ENCODE data around the gene ARSB.
A peak's percentile ranks its signal among the peaks of the same experiment; 100 is the strongest.

Gene ARSB

DNA sequence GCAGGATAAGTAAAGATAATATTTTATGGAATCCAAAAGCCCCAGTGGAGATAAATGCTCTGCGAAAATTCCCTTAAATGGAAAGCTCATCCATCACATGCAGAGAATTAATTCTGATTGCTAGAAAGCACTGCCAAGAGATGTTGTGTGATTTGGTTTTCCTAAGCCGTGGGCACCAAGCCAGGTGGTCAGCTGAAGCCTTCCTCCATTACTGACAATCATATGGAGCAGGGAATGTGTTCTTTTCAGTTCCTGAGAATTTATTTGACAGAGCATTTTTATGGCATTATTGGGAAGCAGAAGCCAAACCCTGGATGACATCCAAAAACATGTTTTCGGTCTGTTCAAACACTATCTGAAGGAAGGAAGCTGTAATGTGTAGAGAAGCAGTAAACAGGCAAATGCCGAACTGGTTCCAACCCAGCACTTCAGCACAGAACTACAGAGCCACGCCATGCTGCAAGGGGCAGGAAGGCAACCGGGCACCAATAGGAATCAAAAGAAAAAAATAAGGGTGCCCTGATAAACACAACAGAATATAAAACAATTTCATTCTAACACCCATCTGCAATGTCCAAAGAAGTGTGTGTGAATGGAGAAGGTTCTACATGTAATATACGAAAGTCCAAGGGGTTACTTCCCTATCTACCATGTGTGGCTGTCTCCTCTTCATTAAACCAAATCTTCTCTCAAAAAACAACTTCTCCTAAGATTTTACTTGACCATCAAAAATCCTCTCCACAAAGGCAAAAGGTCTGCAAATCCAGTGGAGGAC lies 12.3 kb downstream of the ARSB start:
- Histone ChIP-seq H3K9me3 (ENCODE audit: severe bottlenecking) (no peaks in the 10 kb centered on the region), H3K27ac (ENCODE audit: poor library complexity, severe bottlenecking) (no peak overlapping the region), H3K27me3 (ENCODE audit: insufficient read depth, poor library complexity, severe bottlenecking) (no peaks in the 10 kb centered on the region), H3K36me3 (ENCODE audit: low read depth) (no peaks in the 10 kb centered on the region), H3K4me3 (ENCODE audit: severe bottlenecking) (no peak overlapping the region), H3K4me1 (ENCODE audit: insufficient read depth, poor library complexity, severe bottlenecking) (no peaks in the 10 kb centered on the region)
- TF ChIP-seq CTCF (IDR thresholded peaks at IDR 0.05; ENCODE audit: poor library complexity, severe bottlenecking): no peak
- DNase-seq (ENCODE audit: low spot score): no peak
- no peak for ATAC-seq (ENCODE audit: low read depth)

- Histone ChIP-seq H3K4me3 (ENCODE audit: severe bottlenecking) (no peak overlapping the region), H3K4me1 (ENCODE audit: insufficient read depth, poor library complexity, severe bottlenecking) (no peaks in the 10 kb centered on the region), H3K36me3 (ENCODE audit: low read depth) (no peaks in the 10 kb centered on the region), H3K27ac (ENCODE audit: poor library complexity, severe bottlenecking) (no peak overlapping the region), H3K27me3 (ENCODE audit: insufficient read depth, poor library complexity, severe bottlenecking) (no peaks in the 10 kb centered on the region), H3K9me3 (ENCODE audit: severe bottlenecking) (no peaks in the 10 kb centered on the region)
- TF ChIP-seq CTCF (IDR thresholded peaks at IDR 0.05; ENCODE audit: poor library complexity, severe bottlenecking): no peak
- DNase-seq (ENCODE audit: low spot score): no peak
- ATAC-seq (ENCODE audit: low read depth): no peak
Observed at GRCh38 chr5:78971998-78972397, 13.1 kb downstream of the ARSB start.

GRCh38 chr5:78968781-78969180 lies 16.3 kb downstream of the ARSB start:
- Histone ChIP-seq H3K9me3 (ENCODE audit: severe bottlenecking) (no peaks in the 10 kb centered on the region), H3K4me3 (ENCODE audit: severe bottlenecking) (no peak overlapping the region), H3K36me3 (ENCODE audit: low read depth) (no peaks in the 10 kb centered on the region), H3K27ac (ENCODE audit: poor library complexity, severe bottlenecking) (no peak overlapping the region), H3K27me3 (ENCODE audit: insufficient read depth, poor library complexity, severe bottlenecking) (no peaks in the 10 kb centered on the region), H3K4me1 (ENCODE audit: insufficient read depth, poor library complexity, severe bottlenecking) (no peaks in the 10 kb centered on the region)
- no peak for ATAC-seq (ENCODE audit: low read depth)
- no peak for TF ChIP-seq CTCF (IDR thresholded peaks at IDR 0.05; ENCODE audit: poor library complexity, severe bottlenecking)
- DNase-seq (ENCODE audit: low spot score): no peak

- ATAC-seq (ENCODE audit: low read depth) (peak; percentile 92), DNase-seq (ENCODE audit: low spot score) (no peak)
- H3K9me3 ChIP-seq (ENCODE audit: severe bottlenecking): no peaks in the 10 kb centered on the region
- no peaks in the 10 kb centered on the region for H3K36me3 ChIP-seq (ENCODE audit: low read depth)
- no peak overlapping the region for H3K27ac ChIP-seq (ENCODE audit: poor library complexity, severe bottlenecking)
- H3K4me1 ChIP-seq (ENCODE audit: insufficient read depth, poor library complexity, severe bottlenecking): no peaks in the 10 kb centered on the region
- no peaks in the 10 kb centered on the region for H3K27me3 ChIP-seq (ENCODE audit: insufficient read depth, poor library complexity, severe bottlenecking)
- H3K4me3 ChIP-seq (ENCODE audit: severe bottlenecking): no peak overlapping the region
- peak; percentile 79 for TF ChIP-seq CTCF (IDR thresholded peaks at IDR 0.05; ENCODE audit: poor library complexity, severe bottlenecking)
Observed at GRCh38 chr5:78964889-78965288, 20.2 kb downstream of the ARSB start.

- DNase-seq (ENCODE audit: low spot score) (no peak), ATAC-seq (ENCODE audit: low read depth) (peak; percentile 19; the same call in 1 of the 3 replicates)
- Histone ChIP-seq H3K27ac (ENCODE audit: poor library complexity, severe bottlenecking) (no peak overlapping the region), H3K9me3 (ENCODE audit: severe bottlenecking) (no peaks in the 10 kb centered on the region), H3K36me3 (ENCODE audit: low read depth) (no peaks in the 10 kb centered on the region), H3K4me3 (ENCODE audit: severe bottlenecking) (no peak overlapping the region), H3K4me1 (ENCODE audit: insufficient read depth, poor library complexity, severe bottlenecking) (no peaks in the 10 kb centered on the region), H3K27me3 (ENCODE audit: insufficient read depth, poor library complexity, severe bottlenecking) (no peaks in the 10 kb centered on the region)
- no peak for TF ChIP-seq CTCF (IDR thresholded peaks at IDR 0.05; ENCODE audit: poor library complexity, severe bottlenecking)
Observed at GRCh38 chr5:78961743-78962142, 23.4 kb downstream of the ARSB start.

Measured in RWPE2 (cell line).